ENCODE measurements around the gene ALOX15B.
A peak's percentile ranks its signal among the peaks of the same experiment; 100 is the strongest.

ALOX15B gene

GRCh38 chr17:8051831-8052230, 13.0 kb downstream of the ALOX15B start:
- Histone ChIP-seq H3K4me1 (ENCODE audit: control insufficient read depth in 2 of 2, insufficient read depth in 2 of 2, low read length in 2 of 2) (peaks cover 0 to 3% of the 10 kb centered on the region in 2 donors), H3K27ac (ENCODE audit: low read depth in 2 of 2, low read length in 2 of 2) (no peak overlapping the region), H3K36me3 (ENCODE audit: control insufficient read depth in 2 of 2, insufficient read depth in 2 of 2, low read length in 2 of 2) (no peaks in the 10 kb centered on the region), H3K9me3 (ENCODE audit: control insufficient read depth in 2 of 2, low read length in 2 of 2) (no peaks in the 10 kb centered on the region), H3K4me3 (ENCODE audit: low read length in 2 of 2) (no peak overlapping the region), H3K27me3 (ENCODE audit: control insufficient read depth in 2 of 2, insufficient read depth in 2 of 2, low read length in 2 of 2) (peaks cover 0 to 5% of the 10 kb centered on the region in 2 donors), H3K9ac (ENCODE audit: low read depth in 1 of 2, low read length in 2 of 2) (no peak overlapping the region)

GRCh38 chr17:8052256-8053252, 13.7 kb downstream of the ALOX15B start:
- no peak overlapping the region for H3K9ac ChIP-seq (ENCODE audit: low read depth in 1 of 2, low read length in 2 of 2)
- H3K4me3 ChIP-seq (ENCODE audit: low read length in 2 of 2): no peak overlapping the region
- peaks cover 0 to 12% of the 10 kb centered on the region in 2 donors for H3K27me3 ChIP-seq (ENCODE audit: control insufficient read depth in 2 of 2, insufficient read depth in 2 of 2, low read length in 2 of 2)
- H3K36me3 ChIP-seq (ENCODE audit: control insufficient read depth in 2 of 2, insufficient read depth in 2 of 2, low read length in 2 of 2): no peaks in the 10 kb centered on the region
- no peak overlapping the region for H3K27ac ChIP-seq (ENCODE audit: low read depth in 2 of 2, low read length in 2 of 2)
- H3K4me1 ChIP-seq (ENCODE audit: control insufficient read depth in 2 of 2, insufficient read depth in 2 of 2, low read length in 2 of 2): peaks cover 5 to 6% of the 10 kb centered on the region in 2 donors
- H3K9me3 ChIP-seq (ENCODE audit: control insufficient read depth in 2 of 2, low read length in 2 of 2): no peaks in the 10 kb centered on the region

GRCh38 chr17:8053600-8053999, 14.7 kb downstream of the ALOX15B start:
- no peak overlapping the region for H3K4me3 ChIP-seq (ENCODE audit: low read length in 2 of 2)
- no peaks in the 10 kb centered on the region for H3K9me3 ChIP-seq (ENCODE audit: control insufficient read depth in 2 of 2, low read length in 2 of 2)
- peaks cover 6 to 7% of the 10 kb centered on the region in 2 donors for H3K4me1 ChIP-seq (ENCODE audit: control insufficient read depth in 2 of 2, insufficient read depth in 2 of 2, low read length in 2 of 2)
- no peaks in the 10 kb centered on the region for H3K36me3 ChIP-seq (ENCODE audit: control insufficient read depth in 2 of 2, insufficient read depth in 2 of 2, low read length in 2 of 2)
- H3K9ac ChIP-seq (ENCODE audit: low read depth in 1 of 2, low read length in 2 of 2): no peak overlapping the region
- no peak overlapping the region for H3K27ac ChIP-seq (ENCODE audit: low read depth in 2 of 2, low read length in 2 of 2)
- peaks cover 0 to 18% of the 10 kb centered on the region in 2 donors for H3K27me3 ChIP-seq (ENCODE audit: control insufficient read depth in 2 of 2, insufficient read depth in 2 of 2, low read length in 2 of 2)

GRCh38 chr17:8055851-8056231, 17.0 kb downstream of the ALOX15B start:
- peaks cover 6 to 7% of the 10 kb centered on the region in 2 donors for H3K4me1 ChIP-seq (ENCODE audit: control insufficient read depth in 2 of 2, insufficient read depth in 2 of 2, low read length in 2 of 2)
- peak overlapping the region in 1 of 2 donors; percentile 56 for H3K27ac ChIP-seq (ENCODE audit: low read depth in 2 of 2, low read length in 2 of 2)
- H3K27me3 ChIP-seq (ENCODE audit: control insufficient read depth in 2 of 2, insufficient read depth in 2 of 2, low read length in 2 of 2): peaks cover 14 to 28% of the 10 kb centered on the region in 2 donors
- H3K9ac ChIP-seq (ENCODE audit: low read depth in 1 of 2, low read length in 2 of 2): no peak overlapping the region
- H3K4me3 ChIP-seq (ENCODE audit: low read length in 2 of 2): no peak overlapping the region
- no peaks in the 10 kb centered on the region for H3K36me3 ChIP-seq (ENCODE audit: control insufficient read depth in 2 of 2, insufficient read depth in 2 of 2, low read length in 2 of 2)
- H3K9me3 ChIP-seq (ENCODE audit: control insufficient read depth in 2 of 2, low read length in 2 of 2): no peaks in the 10 kb centered on the region

- no peak overlapping the region for H3K4me3 ChIP-seq (ENCODE audit: low read length in 2 of 2)
- peak overlapping the region in 1 of 2 donors; percentile 56 for H3K27ac ChIP-seq (ENCODE audit: low read depth in 2 of 2, low read length in 2 of 2)
- no peaks in the 10 kb centered on the region for H3K9me3 ChIP-seq (ENCODE audit: control insufficient read depth in 2 of 2, low read length in 2 of 2)
- no peak overlapping the region for H3K9ac ChIP-seq (ENCODE audit: low read depth in 1 of 2, low read length in 2 of 2)
- peaks cover 6 to 7% of the 10 kb centered on the region in 2 donors for H3K4me1 ChIP-seq (ENCODE audit: control insufficient read depth in 2 of 2, insufficient read depth in 2 of 2, low read length in 2 of 2)
- peaks cover 19 to 28% of the 10 kb centered on the region in 2 donors for H3K27me3 ChIP-seq (ENCODE audit: control insufficient read depth in 2 of 2, insufficient read depth in 2 of 2, low read length in 2 of 2)
- no peaks in the 10 kb centered on the region for H3K36me3 ChIP-seq (ENCODE audit: control insufficient read depth in 2 of 2, insufficient read depth in 2 of 2, low read length in 2 of 2)
Observed at GRCh38 chr17:8056232-8056975, 17.5 kb downstream of the ALOX15B start.

- peaks cover 19 to 28% of the 10 kb centered on the region in 2 donors for H3K27me3 ChIP-seq (ENCODE audit: control insufficient read depth in 2 of 2, insufficient read depth in 2 of 2, low read length in 2 of 2)
Observed at GRCh38 chr17:8056976-8057625, 18.2 kb downstream of the ALOX15B start.

GRCh38 chr17:8057691-8058114, 18.8 kb downstream of the ALOX15B start:
- Histone ChIP-seq H3K36me3 (ENCODE audit: control insufficient read depth in 2 of 2, insufficient read depth in 2 of 2, low read length in 2 of 2) (no peaks in the 10 kb centered on the region), H3K9me3 (ENCODE audit: control insufficient read depth in 2 of 2, low read length in 2 of 2) (no peaks in the 10 kb centered on the region), H3K27me3 (ENCODE audit: control insufficient read depth in 2 of 2, insufficient read depth in 2 of 2, low read length in 2 of 2) (peaks cover 19 to 29% of the 10 kb centered on the region in 2 donors), H3K4me3 (ENCODE audit: low read length in 2 of 2) (no peak overlapping the region), H3K27ac (ENCODE audit: low read depth in 2 of 2, low read length in 2 of 2) (no peak overlapping the region), H3K9ac (ENCODE audit: low read depth in 1 of 2, low read length in 2 of 2) (no peak overlapping the region), H3K4me1 (ENCODE audit: control insufficient read depth in 2 of 2, insufficient read depth in 2 of 2, low read length in 2 of 2) (peaks cover 6 to 7% of the 10 kb centered on the region in 2 donors)

More at GRCh38 chr17:8056976-8057625, 18.2 kb downstream of the ALOX15B start:
- H3K36me3 ChIP-seq (ENCODE audit: control insufficient read depth in 2 of 2, insufficient read depth in 2 of 2, low read length in 2 of 2): no peaks in the 10 kb centered on the region
- H3K4me3 ChIP-seq (ENCODE audit: low read length in 2 of 2): no peak overlapping the region
- H3K9ac ChIP-seq (ENCODE audit: low read depth in 1 of 2, low read length in 2 of 2): no peak overlapping the region
- peaks cover 6 to 7% of the 10 kb centered on the region in 2 donors for H3K4me1 ChIP-seq (ENCODE audit: control insufficient read depth in 2 of 2, insufficient read depth in 2 of 2, low read length in 2 of 2)
- peak overlapping the region in 1 of 2 donors; percentile 16 for H3K27ac ChIP-seq (ENCODE audit: low read depth in 2 of 2, low read length in 2 of 2)
- H3K9me3 ChIP-seq (ENCODE audit: control insufficient read depth in 2 of 2, low read length in 2 of 2): no peaks in the 10 kb centered on the region

- H3K36me3 ChIP-seq (ENCODE audit: control insufficient read depth in 2 of 2, insufficient read depth in 2 of 2, low read length in 2 of 2): no peaks in the 10 kb centered on the region
- no peak overlapping the region for H3K9ac ChIP-seq (ENCODE audit: low read depth in 1 of 2, low read length in 2 of 2)
- H3K27ac ChIP-seq (ENCODE audit: low read depth in 2 of 2, low read length in 2 of 2): no peak overlapping the region
- H3K4me1 ChIP-seq (ENCODE audit: control insufficient read depth in 2 of 2, insufficient read depth in 2 of 2, low read length in 2 of 2): peaks cover 6 to 7% of the 10 kb centered on the region in 2 donors
- no peak overlapping the region for H3K4me3 ChIP-seq (ENCODE audit: low read length in 2 of 2)
- H3K9me3 ChIP-seq (ENCODE audit: control insufficient read depth in 2 of 2, low read length in 2 of 2): no peaks in the 10 kb centered on the region
- H3K27me3 ChIP-seq (ENCODE audit: control insufficient read depth in 2 of 2, insufficient read depth in 2 of 2, low read length in 2 of 2): peaks cover 19 to 33% of the 10 kb centered on the region in 2 donors
Observed at GRCh38 chr17:8059131-8059530, 20.3 kb downstream of the ALOX15B start.

GRCh38 chr17:8060274-8060673, 21.4 kb downstream of the ALOX15B start:
- Histone ChIP-seq H3K4me3 (ENCODE audit: low read length in 2 of 2) (no peak overlapping the region), H3K27me3 (ENCODE audit: control insufficient read depth in 2 of 2, insufficient read depth in 2 of 2, low read length in 2 of 2) (peaks cover 19 to 33% of the 10 kb centered on the region in 2 donors), H3K36me3 (ENCODE audit: control insufficient read depth in 2 of 2, insufficient read depth in 2 of 2, low read length in 2 of 2) (no peaks in the 10 kb centered on the region), H3K9me3 (ENCODE audit: control insufficient read depth in 2 of 2, low read length in 2 of 2) (no peaks in the 10 kb centered on the region), H3K27ac (ENCODE audit: low read depth in 2 of 2, low read length in 2 of 2) (no peak overlapping the region), H3K4me1 (ENCODE audit: control insufficient read depth in 2 of 2, insufficient read depth in 2 of 2, low read length in 2 of 2) (peaks cover 9 to 12% of the 10 kb centered on the region in 2 donors), H3K9ac (ENCODE audit: low read depth in 1 of 2, low read length in 2 of 2) (no peak overlapping the region)
